Heart left ventricle (tissue), 16 donors: ENCODE results near the gene ENTPD3. TPM values are rescaled to one million over a fixed set of nuclear protein-coding genes. Genes with fewer than 3 reads are reported as not detected.
A peak's percentile ranks its signal among the peaks of the same experiment; 100 is the strongest.

Source experiments
- ATAC-seq, 4 donors: fragments of 200-7000 bp; cut with Tn5 transposase; one replicate each; pipeline ENCODE4 v1.9.1; 2020 to 2022; ENCODE audit warnings: moderate library complexity in 4 of 4, mild to moderate bottlenecking in 3 of 4, moderate number of reproducible peaks in 1 of 4
- DNase-seq, 5 donors: peaks; one replicate each; pipeline ENCODE4 v3.0.0-alpha.2; 2020
- H3K27ac ChIP-seq, 12 donors: fragments of 200-600 bp; sonication (generic) in 4 of 12; one replicate each; pipeline versions ENCODE4 v1.5.0 to v1.8.0; 2016 to 2022; ENCODE audit warnings: mild to moderate bottlenecking in 2 of 12
- H3K27me3 ChIP-seq, 9 donors: fragments of 200-600 bp; sonication (generic) in 2 of 9; one replicate each; pipeline versions ENCODE4 v1.5.1 to v1.8.0; 2016 to 2022; ENCODE audit warnings: mild to moderate bottlenecking in 3 of 9
- H3K36me3 ChIP-seq, 9 donors: fragments of 200-600 bp; sonication (generic) in 2 of 9; one replicate each; pipeline versions ENCODE4 v1.5.0 to v1.8.0; 2018 to 2022; ENCODE audit warnings: mild to moderate bottlenecking in 2 of 9
- H3K4me1 ChIP-seq, 12 donors: fragments of 200-600 bp; sonication (generic) in 4 of 12; one replicate each; pipeline versions ENCODE4 v1.5.0 to v1.8.0; 2016 to 2022; ENCODE audit warnings: mild to moderate bottlenecking in 3 of 12
- H3K4me3 ChIP-seq, 12 donors: fragments of 200-600 bp; sonication (generic) in 4 of 12; one replicate each; pipeline versions ENCODE4 v1.5.0 to v1.8.0; 2017 to 2022; ENCODE audit warnings: mild to moderate bottlenecking in 9 of 12, moderate library complexity in 4 of 12
- H3K9me3 ChIP-seq, 12 donors: fragments of 200-600 bp; sonication (generic) in 4 of 12; one replicate each; pipeline versions ENCODE4 v1.5.0 to v1.8.0; 2016 to 2022; ENCODE audit warnings: mild to moderate bottlenecking in 1 of 12
- POLR2A ChIP-seq, 2 donors: fragments of 450-650 bp; IDR thresholded peaks; one replicate each; pipeline ENCODE4 v1.6.1; 2017; ENCODE audit warnings: antibody characterized with exemption in 2 of 2, mild to moderate bottlenecking in 2 of 2, moderate library complexity in 2 of 2
- WGBS, 4 donors: extraction: QIAGEN DNeasy Blood & Tissue Kit in 2 of 4; methylation state at CpG; one replicate each; pipeline versions ENCODE4 v1.1.5 to v1.1.7; 2013 to 2018; 5-methylcytosine and 5-hydroxymethylcytosine counted together
- intact Hi-C, 10 donors: fragments of 100-400 bp; cut with DNase I; formaldehyde crosslinking; loops; one replicate each; pipeline versions ENCODE4 v1.11.1 to v1.14.2; 2022
- polyA plus RNA-seq, 2 donors: library from polyadenylated mRNA; stranded (reverse); fragments of 200-250 nt; gene quantifications; one replicate each; pipeline ENCODE4 v1.2.3, GENCODE V29; 2013
- total RNA-seq, 9 donors: library from RNA; depleted of rRNA in 2 of 9; stranded (reverse); fragments of >200 nt in 2 of 9; fragmentation: NEBNext Ultra II Directional in 3 of 9; extraction: Animal tissue kit (Norgen Biotek cat#: 25700) in 3 of 9; gene quantifications; one replicate each; pipeline versions ENCODE4 v1.1.0 to v1.2.4, GENCODE V29; 2016 to 2023
- TF ChIP-seq, protein P1 (sequence below), 12 donors: fragments of 200-600 bp; sonication (generic) in 4 of 12; IDR thresholded peaks; one replicate each; pipeline versions ENCODE4 v1.5.0 to v1.8.0; 2018 to 2022; ENCODE audit warnings: antibody characterized with exemption in 12 of 12, mild to moderate bottlenecking in 5 of 12
- donor health status: ischemic (EF 13 %, LVEDD 7.1; RV severe dilation, severe dysfunction).
- donor health status: healthy with polysubstance abuse.
- donor health status: DM: no; HTN: yes; CAD: no.
- donor health status: DM: no; HTN: no; CAD: no.
- donor health status: ischemic (EF 25% LVEDD 6.9; RV normal size, moderate dysfunction).
- donor health status: ischemic (EF 25% LVEDD 5.7; RV mildly dilated, moderate dysfunction).
- donor health status: healthy.
- donor health status: DM: yes; HTN: yes; CAD: no.
- donor health status: ischemic (EF 35%, LVEDD 5.7; RV mildly dilated, moderate dysfunction).
- donor health status: nonischemic (EF 11% LVEDD 7.7; RV severe dilation, severe dysfunction).
- donor health status: DM: yes; HTN: yes; CAD: no.
- donor health status: PGD.
- donor health status: ischemic (EF 29% LVEDD 5.4; RV normal size, mild dysfunction).
- donor health status: nonischemic (EF 23%, LVEDD 6.1; RV moderate dilation, normal function).

Gene ENTPD3
- total and polyA plus RNA-seq, 11 donors = 0.12 to 0.83 (median 0.32) TPM

- 71 to 80% (median 72%) methylated on average over 2 of the region's 2 CpGs for WGBS, 4 donors
- peaks cover 0 to 6% (median 0%) of the 10 kb centered on the region in 12 donors for H3K9me3 ChIP-seq
- H3K27me3 ChIP-seq = no peaks in the 10 kb centered on the region
- no peak overlapping the region for H3K4me3 ChIP-seq
- DNase-seq = no peak
- intact Hi-C loops = no loop called here
- H3K4me1 ChIP-seq = peaks cover 0 to 8% (median 0%) of the 10 kb centered on the region in 12 donors
- TF ChIP-seq, protein P1, sequence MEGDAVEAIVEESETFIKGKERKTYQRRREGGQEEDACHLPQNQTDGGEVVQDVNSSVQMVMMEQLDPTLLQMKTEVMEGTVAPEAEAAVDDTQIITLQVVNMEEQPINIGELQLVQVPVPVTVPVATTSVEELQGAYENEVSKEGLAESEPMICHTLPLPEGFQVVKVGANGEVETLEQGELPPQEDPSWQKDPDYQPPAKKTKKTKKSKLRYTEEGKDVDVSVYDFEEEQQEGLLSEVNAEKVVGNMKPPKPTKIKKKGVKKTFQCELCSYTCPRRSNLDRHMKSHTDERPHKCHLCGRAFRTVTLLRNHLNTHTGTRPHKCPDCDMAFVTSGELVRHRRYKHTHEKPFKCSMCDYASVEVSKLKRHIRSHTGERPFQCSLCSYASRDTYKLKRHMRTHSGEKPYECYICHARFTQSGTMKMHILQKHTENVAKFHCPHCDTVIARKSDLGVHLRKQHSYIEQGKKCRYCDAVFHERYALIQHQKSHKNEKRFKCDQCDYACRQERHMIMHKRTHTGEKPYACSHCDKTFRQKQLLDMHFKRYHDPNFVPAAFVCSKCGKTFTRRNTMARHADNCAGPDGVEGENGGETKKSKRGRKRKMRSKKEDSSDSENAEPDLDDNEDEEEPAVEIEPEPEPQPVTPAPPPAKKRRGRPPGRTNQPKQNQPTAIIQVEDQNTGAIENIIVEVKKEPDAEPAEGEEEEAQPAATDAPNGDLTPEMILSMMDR (IDR thresholded peaks at IDR 0.05) = no peak
- TF ChIP-seq POLR2A (IDR thresholded peaks at IDR 0.05) = no peak
- peak in 1 of 4 donors; percentile 31 for ATAC-seq
- no peaks in the 10 kb centered on the region for H3K36me3 ChIP-seq
- H3K27ac ChIP-seq = no peak overlapping the region
These were observed 20.5 kb upstream of the ENTPD3 start for GRCh38 chr3:40366203-40367162.

DNA sequence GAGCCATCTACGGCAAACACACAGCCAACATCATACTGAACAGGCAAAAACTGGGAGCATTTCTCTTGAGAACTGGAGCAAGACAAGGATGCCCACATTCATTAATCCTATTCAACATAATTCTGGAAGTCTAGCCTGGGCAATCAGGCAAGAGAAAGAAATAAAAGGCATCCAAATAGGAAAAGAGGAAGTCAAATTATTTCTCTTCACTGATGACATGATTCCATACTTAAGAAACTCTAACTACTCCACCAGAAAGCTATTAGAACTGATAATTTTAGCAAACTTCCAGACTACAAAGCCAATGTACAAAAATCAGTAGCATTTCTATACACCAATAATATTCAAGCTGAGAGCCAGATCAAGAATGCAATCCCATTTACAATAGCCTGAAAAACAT is 17.3 kb upstream of the ENTPD3 start:
- H3K4me1 ChIP-seq = peaks cover 0 to 8% (median 0%) of the 10 kb centered on the region in 12 donors
- intact Hi-C loops = no loop called here
- ATAC-seq = no peak
- no peaks in the 10 kb centered on the region for H3K27me3 ChIP-seq
- DNase-seq = no peak
- H3K9me3 ChIP-seq = peaks cover 0 to 6% (median 0%) of the 10 kb centered on the region in 12 donors
- no peaks in the 10 kb centered on the region for H3K36me3 ChIP-seq
- no peak overlapping the region for H3K4me3 ChIP-seq
- no peak overlapping the region for H3K27ac ChIP-seq
- WGBS, 4 donors = 86 to 94% (median 88%) methylated on average over 1 of the region's 1 CpG
- no peak for TF ChIP-seq POLR2A (IDR thresholded peaks at IDR 0.05)
- TF ChIP-seq, protein P1 (IDR thresholded peaks at IDR 0.05) = no peak

DNA sequence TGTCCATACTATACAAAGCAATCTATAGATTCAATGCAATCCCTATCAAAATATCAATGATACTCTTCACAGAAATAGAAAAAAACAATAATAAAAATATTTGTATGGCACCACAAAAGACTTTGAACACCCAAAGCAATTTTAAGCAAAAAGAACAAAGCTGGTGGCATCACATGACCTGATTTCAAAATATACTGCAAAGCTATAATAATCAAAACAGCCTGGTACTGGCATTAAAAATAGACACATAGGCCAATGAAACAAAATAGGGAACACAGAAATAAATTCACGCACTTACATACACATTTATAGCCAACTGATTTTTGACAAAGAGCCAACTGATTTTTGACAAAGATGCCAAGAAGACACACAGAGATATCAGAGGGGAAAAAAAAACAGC is 9.2 kb upstream of the ENTPD3 start:
- no peaks in the 10 kb centered on the region for H3K36me3 ChIP-seq
- no peak overlapping the region for H3K4me3 ChIP-seq
- no peaks in the 10 kb centered on the region for H3K27me3 ChIP-seq
- H3K9me3 ChIP-seq = peaks cover 0 to 17% (median 4%) of the 10 kb centered on the region in 12 donors
- DNase-seq (no peak), ATAC-seq (no peak)
- H3K4me1 ChIP-seq = no peaks in the 10 kb centered on the region
- intact Hi-C loops = no loop called here
- WGBS, 4 donors = 74 to 88% (median 79%) methylated on average over 1 of the region's 1 CpG
- no peak overlapping the region for H3K27ac ChIP-seq
- no peak for TF ChIP-seq POLR2A (IDR thresholded peaks at IDR 0.05)
- TF ChIP-seq, protein P1 (IDR thresholded peaks at IDR 0.05) = no peak

DNA sequence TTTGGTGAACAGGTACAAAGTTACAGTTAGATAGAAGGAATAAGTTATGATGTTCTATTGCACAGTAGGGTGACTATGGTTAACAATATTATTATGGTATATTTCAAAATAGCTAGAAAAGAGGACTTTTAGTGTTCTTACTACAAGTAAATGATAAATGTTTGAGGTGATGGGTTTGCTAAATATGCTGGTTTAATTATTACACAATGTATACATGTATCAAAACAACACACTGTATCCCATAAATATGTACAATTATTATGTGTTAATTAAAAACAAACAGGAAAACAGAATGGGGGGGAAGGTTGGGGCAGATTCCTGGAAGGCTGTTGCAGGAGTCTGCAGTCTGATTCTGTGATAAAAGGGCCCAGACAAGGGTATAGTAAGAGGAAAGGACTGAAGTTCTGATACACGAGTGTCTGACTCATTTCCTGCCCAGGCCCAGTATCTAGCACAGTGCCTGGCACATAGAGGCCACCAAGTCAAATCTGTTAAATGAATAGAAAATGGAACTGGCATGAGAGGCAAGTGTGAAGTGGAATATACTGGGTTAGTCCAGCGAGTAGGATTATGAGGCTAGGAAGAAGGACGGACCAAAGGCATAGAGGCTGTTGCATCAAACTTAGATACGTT is 7.2 kb upstream of the ENTPD3 start:
- ATAC-seq (no peak), DNase-seq (no peak)
- H3K4me3 ChIP-seq = no peak overlapping the region
- no peaks in the 10 kb centered on the region for H3K4me1 ChIP-seq
- TF ChIP-seq, protein P1 (IDR thresholded peaks at IDR 0.05) = no peak
- TF ChIP-seq POLR2A (IDR thresholded peaks at IDR 0.05) = no peak
- WGBS, 4 donors = 72 to 87% (median 76%) methylated on average over 4 of the region's 4 CpGs
- no peaks in the 10 kb centered on the region for H3K36me3 ChIP-seq
- H3K27me3 ChIP-seq = no peaks in the 10 kb centered on the region
- intact Hi-C loops = no loop called here
- no peak overlapping the region for H3K27ac ChIP-seq
- H3K9me3 ChIP-seq = peaks cover 0 to 17% (median 4%) of the 10 kb centered on the region in 12 donors
